ENCODE data around the gene PDIK1L.

- TF ChIP-seq POLR2A (IDR thresholded peaks at IDR 0.05; ENCODE audit: low read depth, low read length) (no peak), CTCF (conservative IDR thresholded peaks at IDR 0.05; ENCODE audit: low read depth, low read length) (no peak), CEBPB (IDR thresholded peaks at IDR 0.05; ENCODE audit: low read depth, low read length) (no peak), BHLHE40 (IDR thresholded peaks at IDR 0.05; ENCODE audit: low read depth, low read length) (no peak), USF2 (IDR thresholded peaks at IDR 0.05; ENCODE audit: low read depth, low read length) (no peak), MXI1 (IDR thresholded peaks at IDR 0.05; ENCODE audit: borderline replicate concordance, low read depth, low read length) (no peak), RAD21 (IDR thresholded peaks at IDR 0.05; ENCODE audit: low read length) (no peak), MAFK (IDR thresholded peaks at IDR 0.05; ENCODE audit: low read depth, low read length) (no peak), RCOR1 (IDR thresholded peaks at IDR 0.05; ENCODE audit: insufficient replicate concordance, low read length) (no peak), MAZ (IDR thresholded peaks at IDR 0.05; ENCODE audit: borderline replicate concordance, low read depth, low read length) (no peak), RFX5 (IDR thresholded peaks at IDR 0.05; ENCODE audit: low read depth, low read length) (no peak), FOS (IDR thresholded peaks at IDR 0.05; ENCODE audit: low read depth, low read length) (no peak), NFE2L2 (IDR thresholded peaks at IDR 0.05; ENCODE audit: low read depth, low read length) (no peak)
These were observed 18.2 kb downstream of the PDIK1L start for GRCh38 chr1:26129778-26130177.

Data from IMR-90 (cell line).